ENCODE results near the gene CCNYL1.
"Not testable (repeated sequence)": the region's sequence is repeated elsewhere in the genome, so short reads cannot be mapped to it uniquely, and the experiment has no call there.

CCNYL1 gene

GRCh38 chr2:207749873-207750272 lies 38.4 kb downstream of the CCNYL1 start:
- no peak overlapping the region for H2AFZ ChIP-seq (ENCODE audit: insufficient read depth, low read length, poor library complexity)
- H3K18ac ChIP-seq (ENCODE audit: low read length), result no peak overlapping the region
- DNase-seq, result no peak
- H4K12ac ChIP-seq (ENCODE audit: low read depth, low read length), result no peak overlapping the region
- H2AK5ac ChIP-seq (ENCODE audit: low read length), result no peak overlapping the region
- no peak overlapping the region for H2BK12ac ChIP-seq (ENCODE audit: low read length)
- H2BK120ac ChIP-seq (ENCODE audit: insufficient read depth, low read length, poor library complexity), result no peak overlapping the region
- H3K23ac ChIP-seq (ENCODE audit: low read length), result no peak overlapping the region
- WGBS (ENCODE audit: extremely low coverage, insufficient coverage, insufficient read length), result no CpG with 5 or more reads among the region's 2 CpGs
- no peaks in the 10 kb centered on the region for H3K9me3 ChIP-seq (ENCODE audit: insufficient read depth, low read depth, low read length)
- H3K79me2 ChIP-seq (ENCODE audit: control insufficient read depth, insufficient read depth, low read length, poor library complexity), result no peaks in the 10 kb centered on the region
- no peaks in the 10 kb centered on the region for H3K4me1 ChIP-seq (ENCODE audit: control insufficient read depth in 1 of 2, insufficient read depth in 2 of 2, low read length in 2 of 2)
- no peak overlapping the region for H3K27ac ChIP-seq (ENCODE audit: low read depth, low read length)
- no peak overlapping the region for H3K4me2 ChIP-seq (ENCODE audit: low read length)
- H4K8ac ChIP-seq (ENCODE audit: low read depth, low read length), result no peak overlapping the region
- no peak overlapping the region for H3K9ac ChIP-seq (ENCODE audit: low read length)
- H2BK5ac ChIP-seq (ENCODE audit: low read depth, low read length, poor library complexity), result no peak overlapping the region
- H3K79me1 ChIP-seq (ENCODE audit: low read length), result no peaks in the 10 kb centered on the region
- no peak overlapping the region for H3K14ac ChIP-seq (ENCODE audit: low read length)
- H3K4ac ChIP-seq (ENCODE audit: low read depth, low read length), result no peak overlapping the region
- no peak overlapping the region for H3K4me3 ChIP-seq (ENCODE audit: low read depth, low read length)
- H3K36me3 ChIP-seq (ENCODE audit: control insufficient read depth in 1 of 2, insufficient read depth in 2 of 2, low read length in 2 of 2), result peaks cover 8 to 12% of the 10 kb centered on the region in 2 experiments
- no peaks in the 10 kb centered on the region for H3K27me3 ChIP-seq (ENCODE audit: insufficient read depth, low read length)
- no peak overlapping the region for H4K91ac ChIP-seq (ENCODE audit: low read depth, low read length)

- Histone ChIP-seq H3K14ac (ENCODE audit: low read length) (no peak overlapping the region), H3K27ac (ENCODE audit: low read depth, low read length) (no peak overlapping the region), H2BK12ac (ENCODE audit: low read length) (no peak overlapping the region), H4K91ac (ENCODE audit: low read depth, low read length) (no peak overlapping the region), H3K4ac (ENCODE audit: low read depth, low read length) (no peak overlapping the region), H2AK5ac (ENCODE audit: low read length) (no peak overlapping the region), H3K36me3 (ENCODE audit: control insufficient read depth in 1 of 2, insufficient read depth in 2 of 2, low read length in 2 of 2) (peaks cover 11% of the 10 kb centered on the region in 2 experiments), H3K79me1 (ENCODE audit: low read length) (no peaks in the 10 kb centered on the region), H4K12ac (ENCODE audit: low read depth, low read length) (no peak overlapping the region), H3K9me3 (ENCODE audit: insufficient read depth, low read depth, low read length) (no peaks in the 10 kb centered on the region), H3K4me3 (ENCODE audit: low read depth, low read length) (no peak overlapping the region), H2BK5ac (ENCODE audit: low read depth, low read length, poor library complexity) (no peak overlapping the region), H3K4me1 (ENCODE audit: control insufficient read depth in 1 of 2, insufficient read depth in 2 of 2, low read length in 2 of 2) (no peaks in the 10 kb centered on the region), H3K79me2 (ENCODE audit: control insufficient read depth, insufficient read depth, low read length, poor library complexity) (no peaks in the 10 kb centered on the region), H2BK120ac (ENCODE audit: insufficient read depth, low read length, poor library complexity) (no peak overlapping the region), H2AFZ (ENCODE audit: insufficient read depth, low read length, poor library complexity) (no peak overlapping the region), H3K27me3 (ENCODE audit: insufficient read depth, low read length) (no peaks in the 10 kb centered on the region), H3K4me2 (ENCODE audit: low read length) (no peak overlapping the region), H4K8ac (ENCODE audit: low read depth, low read length) (no peak overlapping the region), H3K9ac (ENCODE audit: low read length) (no peak overlapping the region), H3K18ac (ENCODE audit: low read length) (no peak overlapping the region), H3K23ac (ENCODE audit: low read length) (no peak overlapping the region)
- no CpG with 5 or more reads among the region's 7 CpGs for WGBS (ENCODE audit: extremely low coverage, insufficient coverage, insufficient read length)
- DNase-seq, result no peak
Measured at GRCh38 chr2:207750345-207750744, 38.9 kb downstream of the CCNYL1 start.

GRCh38 chr2:207750876-207751275 lies 39.4 kb downstream of the CCNYL1 start:
- DNase-seq, result no peak
- Histone ChIP-seq H3K14ac (ENCODE audit: low read length) (no peak overlapping the region), H3K4me3 (ENCODE audit: low read depth, low read length) (no peak overlapping the region), H2BK5ac (ENCODE audit: low read depth, low read length, poor library complexity) (no peak overlapping the region), H3K9me3 (ENCODE audit: insufficient read depth, low read depth, low read length) (no peaks in the 10 kb centered on the region), H3K36me3 (ENCODE audit: control insufficient read depth in 1 of 2, insufficient read depth in 2 of 2, low read length in 2 of 2) (peaks cover 11% of the 10 kb centered on the region in 2 experiments), H4K8ac (ENCODE audit: low read depth, low read length) (no peak overlapping the region), H4K91ac (ENCODE audit: low read depth, low read length) (no peak overlapping the region), H3K23ac (ENCODE audit: low read length) (no peak overlapping the region), H2AFZ (ENCODE audit: insufficient read depth, low read length, poor library complexity) (no peak overlapping the region), H3K27me3 (ENCODE audit: insufficient read depth, low read length) (no peaks in the 10 kb centered on the region), H3K79me2 (ENCODE audit: control insufficient read depth, insufficient read depth, low read length, poor library complexity) (no peaks in the 10 kb centered on the region), H3K4ac (ENCODE audit: low read depth, low read length) (no peak overlapping the region), H2BK120ac (ENCODE audit: insufficient read depth, low read length, poor library complexity) (no peak overlapping the region), H3K79me1 (ENCODE audit: low read length) (no peaks in the 10 kb centered on the region), H3K4me2 (ENCODE audit: low read length) (no peak overlapping the region), H4K12ac (ENCODE audit: low read depth, low read length) (no peak overlapping the region), H3K9ac (ENCODE audit: low read length) (no peak overlapping the region), H3K27ac (ENCODE audit: low read depth, low read length) (no peak overlapping the region), H2AK5ac (ENCODE audit: low read length) (no peak overlapping the region), H2BK12ac (ENCODE audit: low read length) (no peak overlapping the region), H3K18ac (ENCODE audit: low read length) (no peak overlapping the region), H3K4me1 (ENCODE audit: control insufficient read depth in 1 of 2, insufficient read depth in 2 of 2, low read length in 2 of 2) (no peaks in the 10 kb centered on the region)
- no CpG with 5 or more reads among the region's 2 CpGs for WGBS (ENCODE audit: extremely low coverage, insufficient coverage, insufficient read length)

- not testable (repeated sequence) for H3K23ac ChIP-seq (ENCODE audit: low read length); H3K4ac ChIP-seq (ENCODE audit: low read depth, low read length); H3K27ac ChIP-seq (ENCODE audit: low read depth, low read length); H2BK5ac ChIP-seq (ENCODE audit: low read depth, low read length, poor library complexity); H3K9me3 ChIP-seq (ENCODE audit: insufficient read depth, low read depth, low read length); H4K91ac ChIP-seq (ENCODE audit: low read depth, low read length); H2AK5ac ChIP-seq (ENCODE audit: low read length); H3K14ac ChIP-seq (ENCODE audit: low read length); H3K9ac ChIP-seq (ENCODE audit: low read length); H3K36me3 ChIP-seq (ENCODE audit: control insufficient read depth in 1 of 2, insufficient read depth in 2 of 2, low read length in 2 of 2); H3K4me1 ChIP-seq (ENCODE audit: control insufficient read depth in 1 of 2, insufficient read depth in 2 of 2, low read length in 2 of 2); H4K12ac ChIP-seq (ENCODE audit: low read depth, low read length); DNase-seq; H3K79me1 ChIP-seq (ENCODE audit: low read length); H2BK120ac ChIP-seq (ENCODE audit: insufficient read depth, low read length, poor library complexity); H3K27me3 ChIP-seq (ENCODE audit: insufficient read depth, low read length); H3K4me3 ChIP-seq (ENCODE audit: low read depth, low read length); H2AFZ ChIP-seq (ENCODE audit: insufficient read depth, low read length, poor library complexity); H4K8ac ChIP-seq (ENCODE audit: low read depth, low read length); H3K18ac ChIP-seq (ENCODE audit: low read length); H3K4me2 ChIP-seq (ENCODE audit: low read length); H3K79me2 ChIP-seq (ENCODE audit: control insufficient read depth, insufficient read depth, low read length, poor library complexity); H2BK12ac ChIP-seq (ENCODE audit: low read length)
- no CpG with 5 or more reads among the region's 2 CpGs for WGBS (ENCODE audit: extremely low coverage, insufficient coverage, insufficient read length)
Measured at GRCh38 chr2:207753688-207754087, 42.2 kb downstream of the CCNYL1 start.
